Measurements from ENCODE around the gene EDIL3.
"Not testable (repeated sequence)": the region's sequence is repeated elsewhere in the genome, so short reads cannot be mapped to it uniquely, and the experiment has no call there.

EDIL3 gene

DNA sequence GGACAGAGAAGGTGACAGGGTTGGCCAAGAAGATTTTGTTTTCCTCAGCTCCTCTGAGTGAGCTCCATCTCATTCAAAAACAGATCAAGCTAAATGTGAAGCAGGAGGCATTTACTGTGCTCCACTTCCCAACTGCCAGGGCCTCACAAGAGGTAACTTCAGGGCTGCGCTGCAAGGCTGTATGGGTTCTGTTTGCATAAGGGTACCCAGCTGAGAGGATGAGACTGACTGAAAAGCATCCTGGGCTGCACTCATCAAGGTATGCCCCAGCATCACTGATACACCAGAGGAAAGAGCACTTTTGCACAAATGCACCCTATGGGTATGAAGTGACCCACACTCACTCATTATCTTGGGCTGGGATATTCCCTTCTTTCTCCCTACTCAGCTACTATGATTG lies 347.8 kb downstream of the EDIL3 start:
- ATAC-seq (ENCODE audit: low read depth), result no peak

DNA sequence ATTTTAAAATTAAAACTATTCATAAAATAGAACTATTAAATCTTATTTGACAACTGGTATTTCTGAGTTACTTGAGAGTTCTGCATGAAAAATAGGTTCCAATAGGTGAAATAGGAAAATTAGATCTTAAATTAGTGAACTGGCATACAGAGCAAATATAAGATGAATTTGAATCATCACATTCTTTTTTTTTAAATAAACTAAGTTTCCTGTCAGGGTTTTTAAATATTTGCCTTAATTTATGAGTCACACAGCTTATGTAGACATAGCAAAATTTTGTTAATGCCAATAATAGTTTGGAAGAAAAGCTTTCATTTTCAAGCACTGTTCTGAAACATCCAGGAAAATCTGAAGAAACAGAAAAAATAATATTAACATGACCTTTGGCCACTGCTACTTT lies 352.4 kb downstream of the EDIL3 start:
- ATAC-seq (ENCODE audit: low read depth) (no peak), DNase-seq (ENCODE audit: low spot score in 2 of 2) (no peak)
- Mint-ChIP-seq H3K27ac (no peak overlapping the region), H3K4me1 (no peaks in the 10 kb centered on the region), H3K36me3 (no peaks in the 10 kb centered on the region), H3K27me3 (no peaks in the 10 kb centered on the region), H3K9me3 (peaks cover 5% of the 10 kb centered on the region), H3K4me3 (no peak overlapping the region)

More for the DNA sequence above, 347.8 kb downstream of the EDIL3 start:
- no peak overlapping the region for H3K27ac Mint-ChIP-seq
- H3K36me3 Mint-ChIP-seq, result no peaks in the 10 kb centered on the region
- no peak for DNase-seq (ENCODE audit: low spot score in 2 of 2)
- no peaks in the 10 kb centered on the region for H3K27me3 Mint-ChIP-seq
- peaks cover 2% of the 10 kb centered on the region for H3K9me3 Mint-ChIP-seq
- no peak overlapping the region for H3K4me3 Mint-ChIP-seq
- H3K4me1 Mint-ChIP-seq, result no peaks in the 10 kb centered on the region

DNA sequence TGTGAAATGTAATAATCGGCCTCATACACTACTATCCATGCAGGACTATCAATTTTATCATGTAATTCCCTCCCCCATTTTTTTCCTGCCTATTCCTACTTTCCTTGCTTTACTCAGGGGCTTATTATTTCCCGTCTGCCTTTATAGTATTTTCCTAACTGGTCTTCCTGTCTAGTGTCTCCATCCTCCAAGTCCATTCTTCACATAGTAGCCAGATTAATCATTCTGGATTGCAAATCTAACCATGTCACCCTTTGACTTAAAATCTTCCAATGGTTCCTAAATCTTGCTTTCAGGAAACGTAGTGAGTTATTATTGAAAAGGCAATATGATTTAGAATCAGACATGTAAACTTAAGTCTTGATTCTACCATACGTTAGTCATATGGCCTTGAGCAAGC lies 356.6 kb downstream of the EDIL3 start:
- ATAC-seq (ENCODE audit: low read depth), result no peak
- H3K9me3 Mint-ChIP-seq, result peaks cover 3% of the 10 kb centered on the region
- no peaks in the 10 kb centered on the region for H3K36me3 Mint-ChIP-seq
- no peaks in the 10 kb centered on the region for H3K27me3 Mint-ChIP-seq
- no peak overlapping the region for H3K4me3 Mint-ChIP-seq
- H3K27ac Mint-ChIP-seq, result no peak overlapping the region
- DNase-seq (ENCODE audit: low spot score in 2 of 2), result no peak
- H3K4me1 Mint-ChIP-seq, result no peaks in the 10 kb centered on the region

- not testable (repeated sequence) for H3K36me3 Mint-ChIP-seq; H3K27me3 Mint-ChIP-seq; H3K4me3 Mint-ChIP-seq; H3K27ac Mint-ChIP-seq; H3K9me3 Mint-ChIP-seq; ATAC-seq (ENCODE audit: low read depth); DNase-seq (ENCODE audit: low spot score in 2 of 2); H3K4me1 Mint-ChIP-seq
Measured at GRCh38 chr5:84018521-84018920, 366.2 kb downstream of the EDIL3 start.

- Mint-ChIP-seq H3K9me3 (no peaks in the 10 kb centered on the region), H3K4me3 (no peak overlapping the region), H3K27ac (no peak overlapping the region), H3K4me1 (no peaks in the 10 kb centered on the region), H3K36me3 (no peaks in the 10 kb centered on the region), H3K27me3 (no peaks in the 10 kb centered on the region)
- DNase-seq (ENCODE audit: low spot score in 2 of 2) (no peak), ATAC-seq (ENCODE audit: low read depth) (no peak)
Measured at GRCh38 chr5:84017523-84018172, 367.0 kb downstream of the EDIL3 start.

DNA sequence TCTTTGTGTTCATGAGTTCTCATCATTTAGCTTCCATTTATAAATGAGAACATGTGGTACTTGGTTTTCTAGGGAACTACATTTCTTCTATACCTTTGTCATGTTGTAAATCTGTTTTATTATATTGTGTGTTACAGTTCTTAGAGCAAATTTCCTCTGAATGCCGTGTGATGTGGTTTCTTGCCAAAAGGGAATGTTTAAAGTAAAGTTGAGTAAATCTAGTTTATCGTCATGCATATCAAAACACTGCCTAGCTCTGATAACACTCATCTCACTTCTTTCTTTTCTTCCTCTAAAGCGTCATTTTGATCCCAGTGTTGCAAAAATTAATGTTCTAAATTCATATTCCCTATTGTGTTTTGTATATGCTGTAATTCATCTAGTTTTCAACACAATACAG lies 368.6 kb downstream of the EDIL3 start:
- Mint-ChIP-seq H3K27ac (no peak overlapping the region), H3K9me3 (peaks cover 5% of the 10 kb centered on the region), H3K4me3 (no peak overlapping the region), H3K27me3 (no peaks in the 10 kb centered on the region), H3K4me1 (no peaks in the 10 kb centered on the region), H3K36me3 (no peaks in the 10 kb centered on the region)
- ATAC-seq (ENCODE audit: low read depth), result no peak
- DNase-seq (ENCODE audit: low spot score in 2 of 2), result no peak

DNA sequence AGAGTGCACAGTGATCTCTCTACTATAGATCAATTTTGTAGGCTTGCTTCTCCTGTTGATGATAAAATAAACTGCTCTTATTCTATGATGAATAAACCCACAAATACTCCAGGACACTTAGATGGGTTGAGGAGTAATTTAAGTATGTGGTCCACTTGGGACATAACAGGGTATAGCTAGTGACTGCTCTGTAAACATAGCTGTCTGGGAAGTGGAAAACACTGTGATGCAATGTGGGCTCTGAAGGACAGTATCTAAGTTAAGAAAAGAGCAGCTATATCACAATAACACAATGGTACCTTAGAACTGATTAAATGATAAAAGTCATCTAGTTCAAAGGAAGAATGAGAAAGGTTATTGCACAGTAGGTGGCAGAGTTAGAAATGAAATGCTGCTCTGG lies 369.7 kb downstream of the EDIL3 start:
- DNase-seq (ENCODE audit: low spot score in 2 of 2) (no peak), ATAC-seq (ENCODE audit: low read depth) (no peak)
- H3K36me3 Mint-ChIP-seq, result no peaks in the 10 kb centered on the region
- H3K27ac Mint-ChIP-seq, result no peak overlapping the region
- H3K4me1 Mint-ChIP-seq, result no peaks in the 10 kb centered on the region
- H3K4me3 Mint-ChIP-seq, result no peak overlapping the region
- no peaks in the 10 kb centered on the region for H3K27me3 Mint-ChIP-seq
- peaks cover 5% of the 10 kb centered on the region for H3K9me3 Mint-ChIP-seq

GRCh38 chr5:83993803-83994202 lies 390.9 kb downstream of the EDIL3 start:
- Mint-ChIP-seq H3K9me3 (peaks cover 5% of the 10 kb centered on the region), H3K4me3 (no peak overlapping the region), H3K4me1 (no peaks in the 10 kb centered on the region), H3K36me3 (no peaks in the 10 kb centered on the region), H3K27ac (no peak overlapping the region), H3K27me3 (no peaks in the 10 kb centered on the region)
- ATAC-seq (ENCODE audit: low read depth), result no peak
- DNase-seq (ENCODE audit: low spot score in 2 of 2), result no peak

- Mint-ChIP-seq H3K9me3 (peaks cover 3% of the 10 kb centered on the region), H3K36me3 (no peaks in the 10 kb centered on the region), H3K4me3 (no peak overlapping the region), H3K4me1 (no peaks in the 10 kb centered on the region), H3K27ac (no peak overlapping the region), H3K27me3 (no peaks in the 10 kb centered on the region)
- ATAC-seq (ENCODE audit: low read depth) (no peak), DNase-seq (ENCODE audit: low spot score in 2 of 2) (no peak)
Measured at GRCh38 chr5:83991566-83992224, 393.0 kb downstream of the EDIL3 start.

DNA sequence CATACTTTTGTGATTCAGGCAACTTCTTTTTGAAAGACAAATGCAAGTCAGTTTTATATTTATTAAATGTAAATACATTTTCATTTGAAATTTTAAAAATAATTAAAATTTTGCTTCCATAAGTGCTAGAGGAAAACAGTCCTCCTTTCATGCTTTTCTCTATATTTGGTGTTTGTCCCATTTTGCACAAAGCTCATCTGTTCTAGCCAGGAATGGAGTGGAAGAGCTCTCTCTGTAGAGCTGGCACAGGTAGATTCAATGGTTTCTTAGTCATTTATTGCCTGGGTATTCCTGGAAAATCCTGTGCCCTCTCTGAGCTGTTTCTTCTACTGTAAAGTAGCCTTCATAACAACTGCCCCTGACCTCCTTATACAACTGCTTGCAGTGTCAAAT lies 396.4 kb downstream of the EDIL3 start:
- no peak for DNase-seq (ENCODE audit: low spot score in 2 of 2)
- H3K4me1 Mint-ChIP-seq, result no peaks in the 10 kb centered on the region
- H3K4me3 Mint-ChIP-seq, result no peak overlapping the region
- no peak overlapping the region for H3K27ac Mint-ChIP-seq
- no peaks in the 10 kb centered on the region for H3K27me3 Mint-ChIP-seq
- H3K36me3 Mint-ChIP-seq, result no peaks in the 10 kb centered on the region
- peaks cover 3% of the 10 kb centered on the region for H3K9me3 Mint-ChIP-seq
- ATAC-seq (ENCODE audit: low read depth), result no peak

DNA sequence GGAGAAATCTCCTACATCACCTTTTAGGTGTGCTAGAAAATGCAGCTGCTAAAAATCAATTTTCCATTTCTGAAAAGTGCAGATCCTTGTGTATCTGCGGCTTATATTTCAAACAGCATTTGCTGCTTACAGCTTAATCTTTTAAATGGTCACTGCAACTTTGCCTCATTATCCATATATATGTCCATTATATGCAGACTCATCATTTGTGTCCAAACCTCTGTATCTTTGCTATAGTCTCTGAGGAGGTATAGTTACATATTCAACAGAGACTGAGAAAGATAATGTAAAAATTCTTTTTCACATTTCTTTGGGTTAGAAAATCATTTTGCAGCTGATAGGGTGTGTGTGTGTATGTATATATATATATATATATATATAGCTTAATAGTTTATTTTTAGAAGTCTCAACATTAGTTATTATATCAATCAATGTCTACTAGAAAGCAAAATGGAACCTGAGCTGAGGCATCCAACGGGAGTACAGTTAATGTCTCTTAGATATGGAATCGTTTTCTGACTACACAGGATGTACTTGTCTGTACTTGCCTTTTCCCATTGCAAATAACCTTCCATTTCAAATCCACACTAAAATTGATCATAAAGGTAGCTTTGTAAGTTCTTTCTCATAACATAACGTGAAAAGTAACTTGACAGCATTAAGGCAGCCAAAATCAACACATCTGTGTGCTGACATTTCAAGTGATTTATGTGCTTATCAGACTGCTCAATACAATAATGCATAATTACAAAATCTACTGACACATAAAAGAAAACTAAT lies 397.0 kb downstream of the EDIL3 start:
- H3K4me1 Mint-ChIP-seq, result no peaks in the 10 kb centered on the region
- H3K27ac Mint-ChIP-seq, result no peak overlapping the region
- ATAC-seq (ENCODE audit: low read depth) (no peak), DNase-seq (ENCODE audit: low spot score in 2 of 2) (no peak)
- peaks cover 3% of the 10 kb centered on the region for H3K9me3 Mint-ChIP-seq
- H3K27me3 Mint-ChIP-seq, result no peaks in the 10 kb centered on the region
- H3K36me3 Mint-ChIP-seq, result no peaks in the 10 kb centered on the region
- H3K4me3 Mint-ChIP-seq, result no peak overlapping the region

DNA sequence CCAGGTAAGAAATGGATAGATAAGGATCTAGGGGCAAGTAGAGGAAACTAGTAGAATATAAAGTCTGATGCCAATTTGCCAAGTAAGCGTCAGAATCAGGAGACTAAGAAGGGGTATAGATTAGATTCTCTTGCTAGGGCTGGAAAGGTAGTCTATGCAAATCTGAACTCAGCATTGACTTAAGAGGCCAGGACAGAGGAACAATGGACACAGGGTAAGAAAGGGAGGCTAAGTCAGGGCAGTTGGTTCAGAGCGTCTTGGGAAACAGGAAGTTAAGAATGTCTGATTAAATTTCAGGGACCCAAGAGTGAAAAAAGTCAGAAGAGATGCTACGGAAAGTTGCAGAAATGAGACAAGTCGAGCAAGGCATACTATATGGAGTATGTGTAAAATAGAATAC lies 400.8 kb downstream of the EDIL3 start:
- no peaks in the 10 kb centered on the region for H3K27me3 Mint-ChIP-seq
- H3K36me3 Mint-ChIP-seq, result no peaks in the 10 kb centered on the region
- H3K27ac Mint-ChIP-seq, result no peak overlapping the region
- H3K9me3 Mint-ChIP-seq, result no peaks in the 10 kb centered on the region
- no peaks in the 10 kb centered on the region for H3K4me1 Mint-ChIP-seq
- no peak overlapping the region for H3K4me3 Mint-ChIP-seq
- ATAC-seq (ENCODE audit: low read depth) (no peak), DNase-seq (ENCODE audit: low spot score in 2 of 2) (no peak)

DNA sequence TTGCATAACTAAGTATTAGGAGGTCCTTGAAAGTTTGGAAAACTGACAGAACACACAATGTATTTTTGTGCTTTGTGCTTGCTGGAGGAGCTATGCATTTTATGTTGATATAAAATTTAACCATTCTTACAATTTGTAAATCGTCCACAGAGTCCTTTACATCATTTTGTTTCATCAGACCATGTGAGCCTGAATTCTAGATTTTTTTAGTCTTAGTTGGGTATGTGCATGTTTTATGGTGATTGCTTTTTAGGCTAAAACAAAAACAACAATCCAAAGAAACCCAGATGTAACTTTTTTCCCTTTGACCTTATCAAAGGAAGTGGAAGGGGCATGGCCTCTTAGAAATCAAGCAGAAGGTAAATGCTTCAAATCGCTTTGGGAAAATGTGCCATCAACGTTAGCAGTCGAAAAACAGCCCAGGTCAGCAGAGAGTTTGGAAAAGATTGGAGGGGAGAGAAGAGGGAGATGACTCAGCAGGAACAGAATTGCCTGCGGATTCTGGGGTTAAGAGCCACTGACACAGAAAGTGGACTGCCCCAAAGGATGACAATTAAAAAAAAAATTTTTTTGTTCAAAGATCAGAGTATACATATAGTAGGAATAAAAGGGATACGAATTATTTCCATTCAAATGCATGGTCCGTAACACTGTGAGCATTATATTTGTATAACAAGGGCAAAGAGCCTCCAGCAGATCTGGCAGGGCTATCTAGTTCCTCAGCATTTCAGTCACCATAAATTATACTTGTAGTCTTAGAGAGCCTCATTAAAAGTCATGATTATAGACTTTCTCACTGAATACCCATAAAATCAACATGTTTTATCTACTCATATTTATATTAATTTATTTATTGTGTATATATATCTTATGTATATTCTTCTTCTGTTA lies 410.5 kb downstream of the EDIL3 start:
- ATAC-seq (ENCODE audit: low read depth) (no peak), DNase-seq (ENCODE audit: low spot score in 2 of 2) (no peak)
- Mint-ChIP-seq H3K27me3 (no peaks in the 10 kb centered on the region), H3K4me1 (no peaks in the 10 kb centered on the region), H3K36me3 (no peaks in the 10 kb centered on the region), H3K4me3 (no peak overlapping the region), H3K27ac (no peak overlapping the region), H3K9me3 (no peaks in the 10 kb centered on the region)

DNA sequence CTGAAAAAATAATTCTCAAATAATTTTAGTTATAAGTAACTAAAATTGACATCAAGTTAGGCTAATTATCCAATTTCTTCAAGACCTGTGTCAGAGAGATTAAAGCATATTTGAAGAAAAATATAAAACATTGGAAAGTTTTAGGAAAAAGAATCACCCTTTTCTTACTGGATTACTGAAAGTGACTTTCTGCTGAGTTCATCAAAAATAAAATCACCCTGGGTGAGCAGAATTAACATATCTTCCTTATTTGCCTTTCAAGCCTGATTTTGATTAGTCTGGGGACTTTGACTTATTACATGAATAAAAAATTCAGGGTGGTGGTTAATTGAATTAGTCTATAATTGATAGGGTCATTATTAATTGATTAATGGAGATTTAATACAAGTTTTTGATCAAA lies 411.8 kb downstream of the EDIL3 start:
- Mint-ChIP-seq H3K9me3 (no peaks in the 10 kb centered on the region), H3K27me3 (no peaks in the 10 kb centered on the region), H3K4me3 (no peak overlapping the region), H3K36me3 (no peaks in the 10 kb centered on the region), H3K4me1 (no peaks in the 10 kb centered on the region), H3K27ac (no peak overlapping the region)
- no peak for DNase-seq (ENCODE audit: low spot score in 2 of 2)
- ATAC-seq (ENCODE audit: low read depth), result no peak
